ENCODE results near the gene MMEL1.
"Not testable (repeated sequence)": the region's sequence is repeated elsewhere in the genome, so short reads cannot be mapped to it uniquely, and the experiment has no call there.

- TF ChIP-seq CTCF, POLR2AphosphoS5, POLR2A (IDR thresholded peaks at IDR 0.05): not testable (repeated sequence)
These were observed 82.4 kb downstream of the MMEL1 start for GRCh38 chr1:2550309-2550861.

Data from prostate gland (tissue), 2 donors.